K562 (cell line): ENCODE measurements around the gene PRMT5. TPM values are rescaled to one million over a fixed set of nuclear protein-coding genes. Genes with fewer than 3 reads are reported as not detected.
A peak's percentile ranks its signal among the peaks of the same experiment; 100 is the strongest.

Source experiments
- CBX2 ChIP-seq: fragments of 200-600 bp; sonication (generic); IDR thresholded peaks from one replicate; pipeline ENCODE4 v1.6.1; 2012; ENCODE audit warnings: mild to moderate bottlenecking, low read length, inconsistent platforms; ENCODE audit not compliant: insufficient read depth, poor library complexity, severe bottlenecking
- CLOCK ChIP-seq: fragments of 250-450 bp; sonication (Bioruptor Pico); IDR thresholded peaks from 2 replicates; pipeline ENCODE4 v1.4.0; 2020; ENCODE audit warnings: mild to moderate bottlenecking, moderate library complexity, borderline replicate concordance
- COPS2 ChIP-seq: fragments of 450-650 bp; conservative IDR thresholded peaks from 2 replicates; pipeline ENCODE4 v1.6.1; 2016; ENCODE audit warnings: mild to moderate bottlenecking, moderate library complexity
- DEAF1 ChIP-seq: fragments of 450-650 bp; formaldehyde crosslinking; IDR thresholded peaks from 2 replicates; pipeline ENCODE4 v1.4.0; 2020; ENCODE audit warnings: mild to moderate bottlenecking, moderate library complexity
- EWSR1 ChIP-seq: fragments of 450-650 bp; IDR thresholded peaks from 2 replicates; pipeline ENCODE4 v1.6.1; 2018; ENCODE audit warnings: borderline replicate concordance, mild to moderate bottlenecking, low read depth, moderate library complexity; ENCODE audit not compliant: partially characterized antibody
- FUS ChIP-seq: fragments of 200-400 bp; formaldehyde crosslinking; optimal IDR thresholded peaks from 2 replicates; pipeline ENCODE3; 2017; ENCODE audit warnings: low read depth, low read length
- HIVEP1 ChIP-seq: fragments of 250-450 bp; sonication (Bioruptor Pico); IDR thresholded peaks from 2 replicates; pipeline ENCODE4 v1.4.0; 2020; ENCODE audit warnings: mild to moderate bottlenecking
- KLF10 ChIP-seq: fragments of 250-450 bp; sonication (Bioruptor Pico); IDR thresholded peaks from 2 replicates; pipeline ENCODE4 v1.6.1; 2021; ENCODE audit warnings: matching md5 sums
- NFE2 ChIP-seq: IDR thresholded peaks from 2 replicates; pipeline ENCODE4 v1.6.1; 2014; ENCODE audit warnings: antibody characterized with exemption, low read depth
- PATZ1 ChIP-seq: fragments of 250-450 bp; sonication (Bioruptor Pico); IDR thresholded peaks from 2 replicates; pipeline ENCODE4 v1.5.0; 2020; ENCODE audit warnings: mild to moderate bottlenecking, borderline replicate concordance
- RAD21 ChIP-seq, 2 experiments: fragments of 250-450 bp in 1 of 2; fragments of 450-650 bp in 1 of 2; sonication (Bioruptor Pico) in 1 of 2; formaldehyde crosslinking in 1 of 2; IDR thresholded peaks in 1 of 2; conservative IDR thresholded peaks in 1 of 2; 2 replicates each; pipeline versions ENCODE4 v1.4.0 to v1.8.0; 2020 to 2022; ENCODE audit warnings: mild to moderate bottlenecking in 2 of 2, moderate library complexity in 1 of 2
- TCF3 ChIP-seq: sonication (generic); formaldehyde crosslinking; IDR thresholded peaks from 2 replicates; pipeline ENCODE4 v1.4.0; 2020; ENCODE audit warnings: mild to moderate bottlenecking, missing genetic modification reagents
- TFAP4 ChIP-seq: sonication (generic); formaldehyde crosslinking; IDR thresholded peaks from 2 replicates; pipeline ENCODE4 v1.8.0; 2022; ENCODE audit warnings: missing genetic modification reagents, mild to moderate bottlenecking, moderate library complexity, borderline replicate concordance
- THAP7 ChIP-seq: fragments of 250-450 bp; sonication (Bioruptor Pico); IDR thresholded peaks from 2 replicates; pipeline ENCODE4 v1.5.0; 2021
- THRA ChIP-seq: fragments of 450-650 bp; IDR thresholded peaks from 2 replicates; pipeline ENCODE4 v1.6.1; 2017; ENCODE audit warnings: mild to moderate bottlenecking, moderate library complexity
- WHSC1 ChIP-seq: IDR thresholded peaks from one replicate; pipeline ENCODE4 v1.6.1; 2012; ENCODE audit warnings: low read length, control low read depth, inconsistent platforms
- XRCC5 ChIP-seq: fragments of 200-400 bp; formaldehyde crosslinking; IDR thresholded peaks from 2 replicates; pipeline ENCODE4 v1.6.1; 2017; ENCODE audit warnings: low read depth, mild to moderate bottlenecking, low read length
- ZNF717 ChIP-seq: fragments of 250-450 bp; sonication (Bioruptor Pico); IDR thresholded peaks from 2 replicates; pipeline ENCODE4 v1.5.0; 2021
- polyA plus RNA-seq, 8 experiments: library from polyadenylated mRNA; depleted of rRNA in 4 of 8; stranded (reverse) in 5 of 8; unstranded in 3 of 8; fragments of >200 nt; fragmentation: Nextera tagmentation in 2 of 8; fragmentation: Illumina TruSeq in 1 of 8; extraction: Ambion mirVana in 2 of 8; extraction: Trizol in 1 of 8; gene quantifications; 2 replicates each; pipeline versions ENCODE4 v1.2.1 to v1.2.3, GENCODE V29; 2011 to 2014; ENCODE audit warnings: inconsistent platforms in 1 of 8, missing spikeins in 1 of 8
- total RNA-seq, 7 experiments: library from RNA; depleted of rRNA in 6 of 7; stranded (reverse); fragments of >200 nt in 6 of 7; fragmentation: Illumina TruSeq in 2 of 7; extraction: Trizol in 2 of 7; gene quantifications; 2 replicates each; pipeline versions ENCODE4 v1.2.1 to v1.2.3, GENCODE V29; 2011 to 2021; ENCODE audit warnings: low replicate concordance in 1 of 7

Gene PRMT5
- total and polyA plus RNA-seq, 9 of the 15 experiments (the other 6 are each of a cell fraction or from before 2014, with no cell fraction given): 114 to 552 (median 222) TPM

GRCh38 chr14:22886500-22887259 lies 42.5 kb downstream of the PRMT5 start (continued):
- TF ChIP-seq KLF10 (CRISPR knock-in tag): no peak
- TF ChIP-seq RAD21 (CRISPR knock-in tag; conservative IDR thresholded peaks at IDR 0.05 in 1 of 2, IDR thresholded peaks at IDR 0.05 in 1 of 2): no peak
- TF ChIP-seq THRA: no peak
- peak; percentile 20; the same call in 1 of the 2 replicates for TF ChIP-seq DEAF1 (CRISPR knock-in tag)
- TF ChIP-seq CBX2: no peak
- TF ChIP-seq COPS2: no peak
- no peak for TF ChIP-seq WHSC1
- TF ChIP-seq TCF3 (CRISPR knock-in tag): 0 out of 2 replicates have a peak, but pooled peaks have one; percentile 18
- TF ChIP-seq HIVEP1 (CRISPR knock-in tag): no peak
- no peak for TF ChIP-seq NFE2
- no peak for TF ChIP-seq ZNF717
- TF ChIP-seq FUS: no peak
- TF ChIP-seq EWSR1: no peak
- TF ChIP-seq THAP7 (CRISPR knock-in tag): no peak
- TF ChIP-seq TFAP4 (CRISPR knock-in tag): peak; percentile 82
- no peak for TF ChIP-seq PATZ1 (CRISPR knock-in tag)
- peak; percentile 27; the same call in 1 of the 2 replicates for TF ChIP-seq XRCC5
- TF ChIP-seq CLOCK: no peak
